GM21717 (cell line): ENCODE measurements around the gene FHIT.
"Not testable (repeated sequence)": the region's sequence is repeated elsewhere in the genome, so short reads cannot be mapped to it uniquely, and the experiment has no call there.

ENCODE experiments used
- ATAC-seq: cut with Tn5 transposase; IDR thresholded peaks from one replicate; pipeline ENCODE4 v1.9.1; 2021; ENCODE audit warnings: mild to moderate bottlenecking, moderate library complexity; ENCODE audit not compliant: unreplicated experiment

The FHIT gene

GRCh38 chr3:59831394-59831793 lies 1419.9 kb downstream of the FHIT start:
- ATAC-seq = no peak

GRCh38 chr3:59829527-59829926 lies 1421.7 kb downstream of the FHIT start:
- ATAC-seq = no peak

GRCh38 chr3:59824876-59825275 lies 1426.4 kb downstream of the FHIT start:
- no peak for ATAC-seq

- ATAC-seq = no peak
These were observed 1430.0 kb downstream of the FHIT start for GRCh38 chr3:59821274-59821673.

- ATAC-seq = no peak
These were observed 1430.8 kb downstream of the FHIT start for GRCh38 chr3:59820352-59820934.

GRCh38 chr3:59818919-59819300 lies 1432.3 kb downstream of the FHIT start:
- no peak for ATAC-seq

GRCh38 chr3:59818033-59818918 lies 1433.0 kb downstream of the FHIT start:
- ATAC-seq = no peak

- no peak for ATAC-seq
These were observed 1433.7 kb downstream of the FHIT start for GRCh38 chr3:59817511-59817910.

GRCh38 chr3:59816312-59816711 lies 1434.9 kb downstream of the FHIT start:
- ATAC-seq = no peak

GRCh38 chr3:59813148-59813538 lies 1438.1 kb downstream of the FHIT start:
- ATAC-seq = no peak

GRCh38 chr3:59812237-59813147 lies 1438.8 kb downstream of the FHIT start:
- no peak for ATAC-seq

- no peak for ATAC-seq
These were observed 1440.1 kb downstream of the FHIT start for GRCh38 chr3:59811160-59811559.

- ATAC-seq = no peak
These were observed 1440.6 kb downstream of the FHIT start for GRCh38 chr3:59810606-59811005.

GRCh38 chr3:59809710-59810444 lies 1441.4 kb downstream of the FHIT start:
- no peak for ATAC-seq

GRCh38 chr3:59809016-59809415 lies 1442.2 kb downstream of the FHIT start:
- ATAC-seq = no peak

GRCh38 chr3:59808446-59808845 lies 1442.8 kb downstream of the FHIT start:
- no peak for ATAC-seq

GRCh38 chr3:59803268-59803667 lies 1448.0 kb downstream of the FHIT start:
- no peak for ATAC-seq

GRCh38 chr3:59802453-59802852 lies 1448.8 kb downstream of the FHIT start:
- ATAC-seq = not testable (repeated sequence)

GRCh38 chr3:59802045-59802444 lies 1449.2 kb downstream of the FHIT start:
- no peak for ATAC-seq

- no peak for ATAC-seq
These were observed 1450.8 kb downstream of the FHIT start for GRCh38 chr3:59800481-59800880.
